ENCODE measurements around the gene RAB6B.

Gene RAB6B

GRCh38 chr3:133881492-133881891, 14.2 kb downstream of the RAB6B start:
- DNase-seq (no peak), ATAC-seq (no peak)

GRCh38 chr3:133880886-133881455, 14.7 kb downstream of the RAB6B start:
- no peak for ATAC-seq
- DNase-seq: no peak

GRCh38 chr3:133880287-133880686, 15.4 kb downstream of the RAB6B start:
- DNase-seq (no peak), ATAC-seq (no peak)

GRCh38 chr3:133878518-133878917, 17.2 kb downstream of the RAB6B start:
- no peak for ATAC-seq

GRCh38 chr3:133877221-133877620, 18.5 kb downstream of the RAB6B start:
- no peak for ATAC-seq
- DNase-seq: no peak

More at GRCh38 chr3:133878518-133878917, 17.2 kb downstream of the RAB6B start:
- DNase-seq: no peak

- ATAC-seq (no peak), DNase-seq (no peak)
Observed at GRCh38 chr3:133874761-133875438, 20.8 kb downstream of the RAB6B start.

GRCh38 chr3:133874344-133874743, 21.3 kb downstream of the RAB6B start:
- no peak for ATAC-seq
- DNase-seq: no peak

GRCh38 chr3:133872781-133873180, 22.9 kb downstream of the RAB6B start:
- ATAC-seq (no peak), DNase-seq (no peak)

GRCh38 chr3:133872161-133872560, 23.5 kb downstream of the RAB6B start:
- DNase-seq: no peak
- ATAC-seq: no peak

- ATAC-seq (no peak), DNase-seq (no peak)
Observed at GRCh38 chr3:133871368-133872090, 24.2 kb downstream of the RAB6B start.

GRCh38 chr3:133870822-133871221, 24.9 kb downstream of the RAB6B start:
- ATAC-seq (no peak), DNase-seq (no peak)

GRCh38 chr3:133869586-133869985, 26.1 kb downstream of the RAB6B start:
- DNase-seq (no peak), ATAC-seq (no peak)

- DNase-seq (no peak), ATAC-seq (no peak)
Observed at GRCh38 chr3:133868758-133869475, 26.8 kb downstream of the RAB6B start.

GRCh38 chr3:133868186-133868585, 27.5 kb downstream of the RAB6B start:
- ATAC-seq: no peak
- no peak for DNase-seq

GRCh38 chr3:133866141-133866540, 29.5 kb downstream of the RAB6B start:
- ATAC-seq (no peak), DNase-seq (no peak)

GRCh38 chr3:133865136-133865855, 30.4 kb downstream of the RAB6B start:
- ATAC-seq (no peak), DNase-seq (no peak)

GRCh38 chr3:133864616-133865015, 31.1 kb downstream of the RAB6B start:
- ATAC-seq (no peak), DNase-seq (no peak)

- ATAC-seq: no peak
- no peak for DNase-seq
Observed at GRCh38 chr3:133863911-133864310, 31.8 kb downstream of the RAB6B start.

GRCh38 chr3:133862161-133862560, 33.5 kb downstream of the RAB6B start:
- no peak for ATAC-seq

GRCh38 chr3:133860519-133860918, 35.2 kb downstream of the RAB6B start:
- no peak for ATAC-seq
- no peak for DNase-seq

More at GRCh38 chr3:133862161-133862560, 33.5 kb downstream of the RAB6B start:
- no peak for DNase-seq

GRCh38 chr3:133859381-133860234, 36.1 kb downstream of the RAB6B start:
- DNase-seq (no peak), ATAC-seq (no peak)

Measured in stimulated activated naive CD8-positive, alpha-beta T cell treated with anti-CD3 and anti-CD28 coated beads, Interleukin-15, Interleukin-2, amounts not matched to agents 100 U/mL and 50 U/mL, for 24 hours (primary cell).